Sigmoid colon (tissue), 7 donors: ENCODE measurements around the gene SPPL3. TPM values are rescaled to one million over a fixed set of nuclear protein-coding genes. Genes with fewer than 3 reads are reported as not detected.

Source experiments
- DNase-seq: peaks from one replicate; pipeline ENCODE4 v3.0.0-alpha.2; 2019
- H3K27ac ChIP-seq, 4 donors: fragments of 200-600 bp; sonication (generic); one replicate each; pipeline ENCODE4 v1.5.1; 2016 to 2019; ENCODE audit warnings: mild to moderate bottlenecking in 1 of 4
- H3K27me3 ChIP-seq, 3 donors: fragments of 200-600 bp; sonication (generic); one replicate each; pipeline ENCODE4 v1.5.1; 2019; ENCODE audit warnings: mild to moderate bottlenecking in 1 of 3
- H3K36me3 ChIP-seq, 4 donors: fragments of 200-600 bp; sonication (generic); one replicate each; pipeline ENCODE4 v1.5.1; 2016 to 2019
- H3K4me1 ChIP-seq, 4 donors: fragments of 200-600 bp; sonication (generic); one replicate each; pipeline ENCODE4 v1.5.1; 2017 to 2019
- H3K4me3 ChIP-seq, 4 donors: fragments of 200-600 bp; sonication (generic); one replicate each; pipeline ENCODE4 v1.5.1; 2017 to 2019; ENCODE audit warnings: mild to moderate bottlenecking in 2 of 4, moderate library complexity in 1 of 4
- H3K9me3 ChIP-seq, 4 donors: fragments of 200-600 bp in 3 of 4; sonication (generic) in 3 of 4; one replicate each; pipeline versions ENCODE4 v1.5.1 to v1.6.1; 2013 to 2019
- EP300 ChIP-seq, 4 donors: sonication (generic); formaldehyde crosslinking; IDR thresholded peaks; one replicate each; pipeline ENCODE4 v1.6.1; 2017; ENCODE audit warnings: antibody characterized with exemption in 4 of 4
- POLR2A ChIP-seq, 2 donors: fragments of 450-650 bp; IDR thresholded peaks; one replicate each; pipeline ENCODE4 v1.6.1; 2016; ENCODE audit warnings: antibody characterized with exemption in 2 of 2, mild to moderate bottlenecking in 2 of 2, moderate library complexity in 2 of 2
- POLR2AphosphoS5 ChIP-seq, 4 donors: sonication (generic); formaldehyde crosslinking; IDR thresholded peaks; one replicate each; pipeline ENCODE4 v1.6.1; 2017; ENCODE audit warnings: antibody characterized with exemption in 4 of 4
- WGBS, 2 donors: extraction: QIAGEN DNeasy Blood & Tissue Kit; methylation state at CpG; one replicate each; pipeline ENCODE4 v1.1.7; 2013; 5-methylcytosine and 5-hydroxymethylcytosine counted together
- intact Hi-C: fragments of 100-400 bp; cut with DNase I; formaldehyde crosslinking; loops from one replicate; pipeline ENCODE4 v1.15.1; 2023
- polyA plus RNA-seq, 3 donors: library from polyadenylated mRNA; stranded (reverse); fragments of 200-250 nt; gene quantifications; one replicate each; pipeline ENCODE4 v1.2.3, GENCODE V29; 2013
- total RNA-seq, 4 donors: library from RNA; depleted of rRNA; stranded (reverse); fragments of >200 nt; gene quantifications; one replicate each; pipeline ENCODE4 v1.1.0, GENCODE V29; 2016
- TF ChIP-seq, protein P1 (sequence below), 4 experiments: fragments of 450-650 bp in 3 of 4; fragments of 200-600 bp in 1 of 4; IDR thresholded peaks; one replicate each; pipeline ENCODE4 v1.5.1; 2016 to 2019; ENCODE audit warnings: antibody characterized with exemption in 4 of 4, mild to moderate bottlenecking in 3 of 4, moderate library complexity in 2 of 4
- donor health status: healthy with polysubstance abuse.
- donor health status: Bipolar disorder and iron deficiency.
- donor health status: healthy.

SPPL3 gene
- total and polyA plus RNA-seq, 7 donors = 8.6 to 28.0 (median 19.3) TPM

DNA sequence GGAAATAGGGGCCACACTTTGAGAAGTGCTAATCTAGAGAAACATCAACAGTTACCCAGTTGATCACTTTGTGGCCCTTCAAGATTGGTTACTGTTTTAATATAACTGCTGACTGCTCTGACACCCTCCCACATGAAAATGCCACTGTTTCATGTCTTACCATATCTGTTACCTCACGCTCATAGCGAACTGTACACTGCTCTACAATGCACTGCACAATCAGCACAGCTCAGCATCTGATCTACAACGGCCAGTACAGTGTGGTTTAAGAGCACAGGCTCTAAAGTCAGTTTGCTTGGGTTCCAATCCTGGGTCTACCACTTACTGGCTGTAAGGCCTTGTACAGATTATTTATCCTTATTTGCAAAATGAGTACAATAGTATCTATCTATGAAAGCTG is 39.1 kb downstream of the SPPL3 start:
- no peak for DNase-seq
- H3K36me3 ChIP-seq = no peaks in the 10 kb centered on the region
- H3K4me3 ChIP-seq = no peak overlapping the region
- intact Hi-C loops = no loop called here
- H3K9me3 ChIP-seq = no peaks in the 10 kb centered on the region
- H3K4me1 ChIP-seq = peaks cover 0 to 37% (median 16%) of the 10 kb centered on the region in 4 donors
- no peak overlapping the region for H3K27ac ChIP-seq
- no peaks in the 10 kb centered on the region for H3K27me3 ChIP-seq
- TF ChIP-seq POLR2AphosphoS5 (IDR thresholded peaks at IDR 0.05) (no peak), POLR2A (IDR thresholded peaks at IDR 0.05) (no peak), EP300 (IDR thresholded peaks at IDR 0.05) (no peak)
- TF ChIP-seq, protein P1, sequence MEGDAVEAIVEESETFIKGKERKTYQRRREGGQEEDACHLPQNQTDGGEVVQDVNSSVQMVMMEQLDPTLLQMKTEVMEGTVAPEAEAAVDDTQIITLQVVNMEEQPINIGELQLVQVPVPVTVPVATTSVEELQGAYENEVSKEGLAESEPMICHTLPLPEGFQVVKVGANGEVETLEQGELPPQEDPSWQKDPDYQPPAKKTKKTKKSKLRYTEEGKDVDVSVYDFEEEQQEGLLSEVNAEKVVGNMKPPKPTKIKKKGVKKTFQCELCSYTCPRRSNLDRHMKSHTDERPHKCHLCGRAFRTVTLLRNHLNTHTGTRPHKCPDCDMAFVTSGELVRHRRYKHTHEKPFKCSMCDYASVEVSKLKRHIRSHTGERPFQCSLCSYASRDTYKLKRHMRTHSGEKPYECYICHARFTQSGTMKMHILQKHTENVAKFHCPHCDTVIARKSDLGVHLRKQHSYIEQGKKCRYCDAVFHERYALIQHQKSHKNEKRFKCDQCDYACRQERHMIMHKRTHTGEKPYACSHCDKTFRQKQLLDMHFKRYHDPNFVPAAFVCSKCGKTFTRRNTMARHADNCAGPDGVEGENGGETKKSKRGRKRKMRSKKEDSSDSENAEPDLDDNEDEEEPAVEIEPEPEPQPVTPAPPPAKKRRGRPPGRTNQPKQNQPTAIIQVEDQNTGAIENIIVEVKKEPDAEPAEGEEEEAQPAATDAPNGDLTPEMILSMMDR (IDR thresholded peaks at IDR 0.05) = no peak
- WGBS, 2 donors = 85 to 88% methylated on average over 3 of the region's 3 CpGs

DNA sequence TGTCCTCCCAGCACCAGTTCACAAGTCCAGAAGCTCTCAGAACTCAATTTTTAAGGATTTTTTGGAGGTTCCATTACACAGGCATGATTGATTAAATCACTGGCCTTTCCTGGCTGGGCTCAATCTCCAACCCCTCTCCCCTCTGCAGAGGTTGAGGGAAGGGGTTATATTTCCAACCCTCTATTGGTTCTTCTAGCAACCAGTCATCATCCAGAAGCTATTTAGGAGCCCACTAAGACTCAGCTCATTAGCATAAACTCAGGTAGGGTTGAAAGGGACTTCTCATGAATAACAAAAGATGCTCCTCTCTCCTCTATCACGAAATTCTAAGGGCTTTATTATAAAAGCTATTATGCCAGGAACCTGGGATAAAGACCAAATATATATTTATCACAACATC is 41.5 kb downstream of the SPPL3 start:
- intact Hi-C loops = no loop called here
- WGBS, 2 donors = 91 to 97% methylated on average over 1 of the region's 1 CpG
- DNase-seq = no peak

DNA sequence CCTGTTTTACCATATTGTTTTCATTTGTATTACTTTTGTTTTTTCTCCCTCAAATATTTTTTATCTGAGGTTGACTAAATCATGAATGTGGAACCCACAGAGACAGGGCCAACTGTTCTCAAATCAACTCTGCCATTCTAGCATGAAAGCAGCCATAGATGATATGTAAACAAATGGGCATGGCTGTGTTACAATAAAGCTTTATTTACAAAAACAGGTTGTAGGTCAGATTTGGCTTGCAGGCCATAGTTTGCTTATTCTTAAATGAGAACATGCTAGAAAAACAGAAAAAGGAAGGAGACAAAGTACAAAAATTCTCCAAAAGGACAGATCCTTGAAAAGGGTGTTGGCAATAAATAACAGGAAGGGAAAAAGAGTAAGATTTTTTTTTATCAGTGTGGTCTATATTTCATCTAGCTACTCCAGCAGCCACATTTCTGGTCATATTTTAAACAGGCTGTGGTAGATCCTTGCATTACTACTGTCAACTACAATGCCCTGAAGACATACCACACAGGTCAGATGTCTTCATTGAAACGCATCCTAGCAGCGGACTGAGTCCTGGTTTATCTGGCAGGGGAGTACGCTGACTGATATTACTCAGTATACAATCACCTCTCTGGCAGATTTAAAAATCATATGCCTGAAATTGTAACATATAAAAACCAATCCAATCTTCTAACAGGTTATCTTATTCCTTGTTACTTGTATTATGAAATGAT is 42.9 kb downstream of the SPPL3 start:
- DNase-seq = no peak
- intact Hi-C loops = no loop called here
- Histone ChIP-seq H3K27me3 (no peaks in the 10 kb centered on the region), H3K9me3 (no peaks in the 10 kb centered on the region), H3K4me1 (peaks cover 0 to 33% (median 14%) of the 10 kb centered on the region in 4 donors), H3K36me3 (no peaks in the 10 kb centered on the region), H3K27ac (no peak overlapping the region), H3K4me3 (no peak overlapping the region)
- TF ChIP-seq POLR2AphosphoS5 (IDR thresholded peaks at IDR 0.05) = no peak
- no peak for TF ChIP-seq EP300 (IDR thresholded peaks at IDR 0.05)
- no peak for TF ChIP-seq POLR2A (IDR thresholded peaks at IDR 0.05)
- TF ChIP-seq, protein P1 (IDR thresholded peaks at IDR 0.05) = no peak
- WGBS, 2 donors = 96 to 97% methylated on average over 3 of the region's 3 CpGs

More for the DNA sequence above, 41.5 kb downstream of the SPPL3 start:
- no peak overlapping the region for H3K4me3 ChIP-seq
- no peaks in the 10 kb centered on the region for H3K27me3 ChIP-seq
- no peak overlapping the region for H3K27ac ChIP-seq
- no peaks in the 10 kb centered on the region for H3K36me3 ChIP-seq
- peaks cover 0 to 33% (median 13%) of the 10 kb centered on the region in 4 donors for H3K4me1 ChIP-seq
- no peaks in the 10 kb centered on the region for H3K9me3 ChIP-seq
- TF ChIP-seq, protein P1 (IDR thresholded peaks at IDR 0.05) = no peak
- TF ChIP-seq EP300 (IDR thresholded peaks at IDR 0.05) = no peak
- no peak for TF ChIP-seq POLR2AphosphoS5 (IDR thresholded peaks at IDR 0.05)
- TF ChIP-seq POLR2A (IDR thresholded peaks at IDR 0.05) = no peak

DNA sequence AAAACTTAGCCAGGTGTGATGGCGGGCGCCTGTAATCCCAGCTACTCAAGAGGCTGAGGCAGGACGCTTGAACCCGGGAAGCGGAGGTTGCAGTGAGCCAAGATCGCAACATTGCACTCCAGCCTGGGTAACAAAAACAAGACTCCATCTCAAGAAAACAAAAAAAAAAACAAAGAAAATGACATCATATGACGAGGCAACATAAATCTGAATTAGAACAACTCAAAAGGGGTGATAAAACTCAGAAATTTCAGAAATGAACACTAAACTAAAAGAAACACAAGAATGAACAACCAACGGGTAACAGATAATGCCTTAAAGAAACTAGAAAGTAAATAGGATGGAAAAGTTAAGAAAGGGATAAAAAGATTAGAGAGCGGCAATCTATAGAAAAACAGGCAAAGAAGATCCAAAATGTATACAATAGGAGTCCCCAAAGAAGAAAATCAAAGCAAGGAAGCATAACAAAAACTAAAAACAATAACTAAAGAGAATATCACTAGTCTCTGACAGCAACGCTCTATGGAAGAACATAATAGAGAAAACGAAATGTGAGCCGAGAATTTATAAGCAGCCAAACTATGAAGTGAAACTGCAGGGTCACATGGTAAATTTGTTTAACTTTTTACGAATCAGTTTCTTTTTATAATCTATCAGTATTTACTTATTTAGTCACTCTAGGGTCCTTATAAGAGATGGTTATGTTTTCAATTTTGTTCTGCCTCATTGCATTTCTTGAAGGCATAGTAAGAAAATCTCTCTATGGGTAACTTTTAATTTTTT is 45.7 kb downstream of the SPPL3 start:
- H3K4me3 ChIP-seq = no peak overlapping the region
- intact Hi-C loops = no loop called here
- 93 to 97% methylated on average over 13 of the region's 13 CpGs for WGBS, 2 donors
- no peak for TF ChIP-seq POLR2A (IDR thresholded peaks at IDR 0.05)
- TF ChIP-seq, protein P1 (IDR thresholded peaks at IDR 0.05) = no peak
- TF ChIP-seq POLR2AphosphoS5 (IDR thresholded peaks at IDR 0.05) = no peak
- TF ChIP-seq EP300 (IDR thresholded peaks at IDR 0.05) = no peak
- no peaks in the 10 kb centered on the region for H3K36me3 ChIP-seq
- peaks cover 0 to 32% (median 22%) of the 10 kb centered on the region in 4 donors for H3K4me1 ChIP-seq
- H3K27ac ChIP-seq = no peak overlapping the region
- no peaks in the 10 kb centered on the region for H3K9me3 ChIP-seq
- H3K27me3 ChIP-seq = no peaks in the 10 kb centered on the region
- DNase-seq = no peak
